Suprapubic skin (tissue), 4 donors: Measurements from ENCODE around the gene CORO1A.

ENCODE experiments used
- CTCF ChIP-seq, 2 donors: fragments of 200-600 bp in 1 of 2; fragments of 450-650 bp in 1 of 2; sonication (generic) in 1 of 2; IDR thresholded peaks; one replicate each; pipeline ENCODE4 v1.5.1; 2016 to 2019; ENCODE audit warnings: antibody characterized with exemption in 2 of 2, mild to moderate bottlenecking in 1 of 2, moderate library complexity in 1 of 2
- EP300 ChIP-seq: sonication (generic); formaldehyde crosslinking; IDR thresholded peaks from one replicate; pipeline ENCODE4 v1.6.1; 2017; ENCODE audit warnings: antibody characterized with exemption
- POLR2A ChIP-seq, 2 donors: fragments of 450-650 bp; IDR thresholded peaks; one replicate each; pipeline ENCODE4 v1.6.1; 2017; ENCODE audit warnings: antibody characterized with exemption in 2 of 2, mild to moderate bottlenecking in 2 of 2, moderate library complexity in 2 of 2
- POLR2AphosphoS5 ChIP-seq, 3 donors: sonication (generic); formaldehyde crosslinking; IDR thresholded peaks; one replicate each; pipeline ENCODE4 v1.6.1; 2017; ENCODE audit warnings: antibody characterized with exemption in 3 of 3

GRCh38 chr16:30137897-30138296 lies 45.5 kb upstream of the CORO1A start:
- TF ChIP-seq CTCF (IDR thresholded peaks at IDR 0.05), result no peak
- TF ChIP-seq POLR2A (IDR thresholded peaks at IDR 0.05), result no peak
- no peak for TF ChIP-seq EP300
- TF ChIP-seq POLR2AphosphoS5 (IDR thresholded peaks at IDR 0.05), result no peak
